SJCRH30 (cell line): ENCODE data around the gene DDC. TPM values are rescaled to one million over a fixed set of nuclear protein-coding genes. Genes with fewer than 3 reads are reported as not detected.
"Not testable (repeated sequence)": the region's sequence is repeated elsewhere in the genome, so short reads cannot be mapped to it uniquely, and the experiment has no call there.

Experiments used
- DNase-seq, 2 experiments: peaks; one replicate each; pipeline ENCODE4 v3.0.0-alpha.2; 2015 to 2020
- H3K27ac ChIP-seq: fragments of 250-450 bp; sonication (Bioruptor Pico); 2 replicates; pipeline ENCODE4 v1.5.1; 2020; ENCODE audit warnings: mild to moderate bottlenecking, moderate library complexity
- H3K27me3 ChIP-seq: fragments of 250-450 bp; sonication (Bioruptor Pico); 2 replicates; pipeline ENCODE4 v1.5.1; 2020; ENCODE audit warnings: mild to moderate bottlenecking, moderate library complexity
- H3K36me3 ChIP-seq: fragments of 250-450 bp; sonication (Bioruptor Pico); 2 replicates; pipeline ENCODE4 v1.5.1; 2020; ENCODE audit warnings: mild to moderate bottlenecking, moderate library complexity
- H3K4me1 ChIP-seq: fragments of 250-450 bp; sonication (Bioruptor Pico); 2 replicates; pipeline ENCODE4 v1.5.1; 2020; ENCODE audit warnings: mild to moderate bottlenecking, moderate library complexity
- H3K4me3 ChIP-seq: fragments of 250-450 bp; sonication (Bioruptor Pico); 2 replicates; pipeline ENCODE4 v1.5.1; 2020; ENCODE audit warnings: mild to moderate bottlenecking, moderate library complexity
- H3K9me3 ChIP-seq: fragments of 250-450 bp; sonication (Bioruptor Pico); replicated peaks from 2 replicates; pipeline ENCODE4 v1.5.1; 2020; ENCODE audit warnings: mild to moderate bottlenecking, moderate library complexity
- total RNA-seq: library from RNA; depleted of rRNA; stranded (reverse); fragments of >200 nt; shearing (Covaris generic); gene quantifications from 2 replicates; pipeline ENCODE4 v1.2.3, GENCODE V29; 2014

DDC gene
- total RNA-seq, 1 experiment from 2014 or later, result not detected

- H3K27me3 ChIP-seq, result no peaks in the 10 kb centered on the region
- no peaks in the 10 kb centered on the region for H3K4me1 ChIP-seq
- H3K4me3 ChIP-seq, result no peak overlapping the region
- DNase-seq, result no peak
- H3K36me3 ChIP-seq, result no peaks in the 10 kb centered on the region
- H3K27ac ChIP-seq, result no peak overlapping the region
- no peaks in the 10 kb centered on the region for H3K9me3 ChIP-seq
Measured at GRCh38 chr7:50594734-50595485, 29.7 kb upstream of the DDC start.

GRCh38 chr7:50594136-50594535 lies 28.9 kb upstream of the DDC start:
- Histone ChIP-seq H3K27me3 (no peaks in the 10 kb centered on the region), H3K9me3 (no peaks in the 10 kb centered on the region), H3K4me3 (no peak overlapping the region), H3K4me1 (no peaks in the 10 kb centered on the region), H3K36me3 (no peaks in the 10 kb centered on the region), H3K27ac (no peak overlapping the region)
- DNase-seq, result no peak

GRCh38 chr7:50592940-50593339 lies 27.7 kb upstream of the DDC start:
- H3K27me3 ChIP-seq, result no peaks in the 10 kb centered on the region
- no peak for DNase-seq
- no peaks in the 10 kb centered on the region for H3K4me1 ChIP-seq
- H3K9me3 ChIP-seq, result no peaks in the 10 kb centered on the region
- no peaks in the 10 kb centered on the region for H3K36me3 ChIP-seq
- no peak overlapping the region for H3K4me3 ChIP-seq
- no peak overlapping the region for H3K27ac ChIP-seq

DNA sequence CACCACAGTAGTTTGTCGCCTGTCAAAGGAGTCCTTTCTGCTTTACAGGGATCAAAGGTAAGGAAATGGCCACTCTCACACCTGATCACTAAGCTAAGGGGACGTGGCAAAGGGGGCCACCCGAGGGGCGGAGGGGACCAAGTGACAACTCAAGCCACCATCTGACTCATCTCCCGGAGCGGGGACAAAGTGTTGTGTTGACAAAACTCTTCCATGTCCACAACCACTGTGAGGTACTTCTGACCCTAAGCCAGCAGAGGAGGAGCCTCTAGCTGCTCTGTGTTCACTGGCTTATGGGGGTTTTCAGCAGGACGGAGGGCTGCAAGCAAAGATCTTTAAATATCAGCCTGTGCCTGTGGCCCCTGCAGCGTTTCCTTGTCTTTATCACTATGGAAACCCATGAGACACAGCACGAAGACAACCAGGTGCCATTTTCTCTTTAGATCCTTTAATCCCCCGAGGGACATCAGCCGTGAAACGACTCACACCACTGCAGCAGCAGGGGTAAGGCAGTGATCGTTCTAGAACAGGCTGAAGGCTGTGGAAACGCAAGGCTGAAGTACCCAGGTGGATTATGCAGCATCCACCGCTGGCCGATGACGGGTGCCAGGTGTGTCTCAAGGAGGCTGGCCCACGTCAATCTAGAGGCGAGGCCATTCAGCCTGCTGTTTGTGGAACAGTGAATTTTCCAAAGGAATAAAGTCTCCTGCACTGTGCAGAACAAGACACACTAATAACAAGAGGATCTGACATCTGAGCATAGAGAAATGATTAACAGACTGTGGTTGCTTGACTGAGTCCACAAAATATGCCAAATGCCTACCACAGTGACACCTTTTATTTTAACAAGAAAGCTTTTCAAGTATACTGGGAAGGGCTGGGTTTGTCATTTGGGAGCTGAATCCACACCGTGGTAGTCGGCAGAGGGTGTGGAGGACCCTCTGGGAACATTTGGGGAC lies 26.6 kb upstream of the DDC start:
- Histone ChIP-seq H3K27ac (no peak overlapping the region), H3K9me3 (no peaks in the 10 kb centered on the region), H3K4me1 (no peaks in the 10 kb centered on the region), H3K4me3 (no peak overlapping the region), H3K36me3 (no peaks in the 10 kb centered on the region), H3K27me3 (no peaks in the 10 kb centered on the region)
- no peak for DNase-seq

- Histone ChIP-seq H3K27me3 (no peaks in the 10 kb centered on the region), H3K36me3 (no peaks in the 10 kb centered on the region), H3K4me3 (no peak overlapping the region), H3K27ac (no peak overlapping the region), H3K9me3 (no peaks in the 10 kb centered on the region), H3K4me1 (no peaks in the 10 kb centered on the region)
- no peak for DNase-seq
Measured at GRCh38 chr7:50591098-50591479, 25.9 kb upstream of the DDC start.

GRCh38 chr7:50590535-50590934 lies 25.3 kb upstream of the DDC start:
- no peaks in the 10 kb centered on the region for H3K27me3 ChIP-seq
- no peaks in the 10 kb centered on the region for H3K4me1 ChIP-seq
- H3K9me3 ChIP-seq, result no peaks in the 10 kb centered on the region
- H3K36me3 ChIP-seq, result no peaks in the 10 kb centered on the region
- H3K27ac ChIP-seq, result no peak overlapping the region
- DNase-seq, result no peak
- no peak overlapping the region for H3K4me3 ChIP-seq

DNA sequence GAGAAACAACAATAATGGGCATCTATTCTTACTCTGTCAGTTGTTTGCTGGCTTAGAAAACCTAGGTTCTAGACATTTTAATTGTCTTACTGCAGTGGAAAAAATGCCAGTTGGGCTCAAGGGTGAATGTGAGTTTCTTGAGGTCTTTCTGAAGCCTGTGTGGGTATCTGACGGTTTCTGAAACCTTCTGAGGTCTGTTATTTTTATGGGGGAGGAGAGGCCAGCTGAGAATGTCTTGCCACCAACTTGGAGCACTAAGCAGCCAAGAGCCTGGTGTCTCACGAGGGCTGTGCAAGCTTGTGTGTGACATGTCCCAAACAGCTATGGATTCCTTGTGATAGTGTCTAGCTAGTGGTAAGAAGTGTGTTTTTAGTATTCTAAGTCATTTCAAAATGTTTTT lies 24.2 kb upstream of the DDC start:
- H3K9me3 ChIP-seq, result no peaks in the 10 kb centered on the region
- H3K27ac ChIP-seq, result no peak overlapping the region
- no peak for DNase-seq
- H3K27me3 ChIP-seq, result no peaks in the 10 kb centered on the region
- no peaks in the 10 kb centered on the region for H3K4me1 ChIP-seq
- H3K4me3 ChIP-seq, result no peak overlapping the region
- no peaks in the 10 kb centered on the region for H3K36me3 ChIP-seq

- H3K27ac ChIP-seq, result no peak overlapping the region
- no peak for DNase-seq
- H3K4me1 ChIP-seq, result no peaks in the 10 kb centered on the region
- H3K27me3 ChIP-seq, result no peaks in the 10 kb centered on the region
- H3K9me3 ChIP-seq, result no peaks in the 10 kb centered on the region
- H3K36me3 ChIP-seq, result no peaks in the 10 kb centered on the region
- H3K4me3 ChIP-seq, result no peak overlapping the region
Measured at GRCh38 chr7:50588937-50589336, 23.7 kb upstream of the DDC start.

DNA sequence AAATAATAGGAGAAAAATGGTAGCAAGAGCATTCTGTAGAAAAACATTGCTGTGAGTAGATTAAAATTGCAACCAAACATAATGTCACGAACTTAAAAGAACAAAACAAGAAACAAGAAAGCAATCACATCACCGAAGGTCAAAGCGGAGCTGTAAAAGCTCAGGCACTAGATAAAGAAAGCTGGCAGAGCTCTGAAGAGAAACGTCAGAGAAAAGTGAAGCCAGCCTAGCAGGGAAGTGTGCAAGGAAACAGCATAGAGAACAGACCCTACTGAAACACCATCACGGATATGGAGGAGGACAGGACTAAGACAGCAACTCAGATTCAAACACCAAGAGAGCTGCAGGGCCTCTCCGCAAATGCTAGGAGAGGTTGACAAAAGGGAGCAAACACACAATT lies 22.5 kb upstream of the DDC start:
- H3K4me3 ChIP-seq, result no peak overlapping the region

DNA sequence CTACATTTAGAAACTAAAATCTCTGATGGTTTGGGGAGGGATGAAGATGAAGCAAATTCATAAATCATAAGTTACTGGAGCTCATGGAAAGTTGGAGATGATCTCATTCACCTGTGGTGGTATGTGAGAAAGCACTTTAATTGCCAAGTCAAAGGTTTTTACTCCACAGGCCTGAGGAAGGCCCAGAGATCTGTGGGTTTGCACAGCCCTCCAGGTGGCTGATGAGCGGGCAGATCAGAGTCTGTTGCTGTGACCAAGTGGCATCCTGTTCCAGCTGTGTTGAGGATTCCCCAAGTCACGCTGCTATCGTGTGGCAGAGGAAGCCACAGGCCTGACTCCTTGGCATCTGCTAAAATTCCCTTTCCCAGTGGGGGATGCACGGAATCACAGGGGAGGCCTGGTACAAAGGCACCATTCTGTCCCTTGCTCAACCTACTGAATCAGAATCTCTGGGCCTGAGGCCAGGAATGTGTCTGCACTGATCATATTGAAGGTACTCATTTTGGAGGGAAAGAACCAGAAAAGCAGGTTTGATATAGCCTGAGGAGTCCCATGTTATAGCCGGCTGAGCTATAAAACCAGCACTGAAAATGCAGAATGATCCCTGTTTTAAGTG lies 19.7 kb upstream of the DDC start:
- no peak overlapping the region for H3K27ac ChIP-seq
- H3K36me3 ChIP-seq, result no peaks in the 10 kb centered on the region
- H3K4me3 ChIP-seq, result no peak overlapping the region
- no peaks in the 10 kb centered on the region for H3K9me3 ChIP-seq
- no peak for DNase-seq
- no peaks in the 10 kb centered on the region for H3K4me1 ChIP-seq
- no peaks in the 10 kb centered on the region for H3K27me3 ChIP-seq

More for the DNA sequence above, 22.5 kb upstream of the DDC start:
- Histone ChIP-seq H3K27ac (no peak overlapping the region), H3K27me3 (no peaks in the 10 kb centered on the region), H3K36me3 (no peaks in the 10 kb centered on the region), H3K4me1 (no peaks in the 10 kb centered on the region), H3K9me3 (no peaks in the 10 kb centered on the region)
- DNase-seq, result no peak

- no peaks in the 10 kb centered on the region for H3K4me1 ChIP-seq
- no peaks in the 10 kb centered on the region for H3K36me3 ChIP-seq
- no peaks in the 10 kb centered on the region for H3K9me3 ChIP-seq
- no peak overlapping the region for H3K4me3 ChIP-seq
- H3K27ac ChIP-seq, result no peak overlapping the region
- H3K27me3 ChIP-seq, result no peaks in the 10 kb centered on the region
- no peak for DNase-seq
Measured at GRCh38 chr7:50584386-50584785, 19.2 kb upstream of the DDC start.

DNA sequence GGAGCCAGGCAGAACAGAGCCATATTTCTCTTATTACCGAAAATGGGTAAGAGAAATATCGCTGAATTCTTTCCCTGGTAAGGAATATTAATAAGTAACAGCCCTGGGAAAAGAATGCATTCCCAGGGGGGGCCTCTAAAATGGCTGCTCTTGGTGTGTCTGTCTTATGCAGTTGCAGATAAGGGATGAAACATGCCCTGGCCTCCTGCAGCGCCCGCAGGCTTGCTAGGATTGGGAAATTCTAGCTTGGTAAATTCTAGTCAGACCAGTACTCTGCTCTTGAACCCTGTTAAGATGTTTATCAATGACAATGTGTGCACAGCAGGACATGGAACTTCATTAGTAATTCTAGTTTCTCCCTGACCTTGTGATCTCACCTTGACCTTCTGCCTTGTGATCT lies 18.1 kb upstream of the DDC start:
- DNase-seq, H3K4me1 ChIP-seq, H3K4me3 ChIP-seq, H3K9me3 ChIP-seq, H3K27ac ChIP-seq, H3K36me3 ChIP-seq, H3K27me3 ChIP-seq: not testable (repeated sequence)

- not testable (repeated sequence) for H3K9me3 ChIP-seq, H3K4me1 ChIP-seq, H3K4me3 ChIP-seq, DNase-seq, H3K36me3 ChIP-seq, H3K27ac ChIP-seq, H3K27me3 ChIP-seq
Measured at GRCh38 chr7:50582271-50582670, 17.1 kb upstream of the DDC start.

DNA sequence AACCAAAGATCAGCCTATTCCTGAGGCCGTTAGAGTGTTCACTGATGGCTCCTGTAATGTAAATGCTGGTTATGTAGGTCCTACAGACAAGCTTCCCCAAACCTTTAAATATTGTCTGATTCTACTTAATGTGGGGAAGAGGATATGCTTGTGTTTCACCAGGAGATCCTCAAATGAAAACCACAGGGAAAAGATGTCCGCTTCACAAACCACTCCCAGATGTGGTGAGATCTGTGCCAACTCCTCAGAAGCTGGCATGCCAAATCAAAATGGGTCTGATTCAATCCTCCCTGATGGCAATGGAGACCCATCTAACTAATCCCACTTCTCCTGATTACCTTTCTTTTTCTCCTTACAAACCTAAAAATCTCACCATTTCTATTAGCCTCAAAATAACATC lies 15.5 kb upstream of the DDC start:
- not testable (repeated sequence) for H3K4me3 ChIP-seq

DNA sequence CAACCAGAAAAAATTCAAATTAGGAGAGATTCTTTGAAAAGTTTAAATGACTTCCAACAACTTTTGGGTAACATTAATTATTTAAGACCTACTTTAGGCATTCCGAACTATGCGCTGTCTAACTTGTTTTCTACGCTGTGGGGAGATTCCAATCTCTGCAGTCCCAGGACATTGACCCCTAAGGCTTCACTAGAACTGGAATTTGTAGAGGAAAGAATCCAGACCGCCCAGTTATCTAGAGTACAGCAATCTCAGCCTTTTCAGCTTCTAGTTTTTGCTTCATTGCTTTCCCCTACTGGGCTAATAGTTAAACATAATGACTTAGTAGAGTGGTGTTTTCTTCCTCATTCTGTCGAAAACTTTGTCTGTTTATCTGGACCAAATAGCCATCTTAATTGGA lies 14.9 kb upstream of the DDC start:
- no peaks in the 10 kb centered on the region for H3K27me3 ChIP-seq
- H3K27ac ChIP-seq, result no peak overlapping the region
- H3K4me1 ChIP-seq, result no peaks in the 10 kb centered on the region
- no peaks in the 10 kb centered on the region for H3K36me3 ChIP-seq
- H3K9me3 ChIP-seq, result no peaks in the 10 kb centered on the region
- H3K4me3 ChIP-seq, result no peak overlapping the region
- DNase-seq, result no peak

More for the DNA sequence above, 15.5 kb upstream of the DDC start:
- H3K9me3 ChIP-seq, H3K36me3 ChIP-seq, DNase-seq, H3K27ac ChIP-seq, H3K27me3 ChIP-seq, H3K4me1 ChIP-seq: not testable (repeated sequence)
